Panc1 (cell line): ENCODE results near the gene FHIT. TPM values are rescaled to one million over a fixed set of nuclear protein-coding genes. Genes with fewer than 3 reads are reported as not detected.

Experiments
- ATAC-seq: fragments of 200-7000 bp; cut with Tn5 transposase; 2 replicates; pipeline ENCODE4 v1.9.1; 2020; ENCODE audit warnings: mild to moderate bottlenecking, moderate library complexity
- BruUV-seq: library from RNA; stranded (reverse); fragments of 400-500 nt; replicated peaks from 2 replicates; lab custom pipeline; 2021; lab: Mats Ljungman, UMichigan
- CTCF ChIA-PET: fragments of 300-600 bp; sonication (Branson Sonifier 250); formaldehyde crosslinking; loops from one replicate; lab custom pipeline; 2022; ENCODE audit warnings: antibody characterized with exemption; lab: Charles Lee
- POLR2A ChIA-PET: fragments of 300-600 bp; sonication (Branson Sonifier 250); formaldehyde crosslinking; loops from one replicate; lab custom pipeline; 2022; ENCODE audit warnings: antibody characterized with exemption; lab: Charles Lee
- DNase-seq: peaks from one replicate; pipeline ENCODE4 v3.0.0-alpha.2; 2010; ENCODE audit warnings: low read depth, low spot score
- H3K27ac ChIP-seq: 2 replicates; pipeline ENCODE4 v1.5.1; 2011; ENCODE audit warnings: mild to moderate bottlenecking, low read length, inconsistent platforms
- H3K27me3 ChIP-seq: fragments of 200-500 bp; sonication (Bioruptor generic); 2 replicates; pipeline ENCODE4 v1.6.0; 2014; ENCODE audit warnings: low read length, inconsistent platforms; ENCODE audit not compliant: control insufficient read depth, insufficient read depth
- H3K36me3 ChIP-seq: fragments of 200-500 bp; sonication (Bioruptor generic); 2 replicates; pipeline ENCODE4 v1.5.1; 2014; ENCODE audit warnings: inconsistent platforms, mild to moderate bottlenecking, low read length, moderate library complexity; ENCODE audit not compliant: control insufficient read depth, insufficient read depth
- H3K4me1 ChIP-seq: 2 replicates; pipeline ENCODE4 v1.5.1; 2011; ENCODE audit warnings: inconsistent platforms, mild to moderate bottlenecking, low read length, moderate library complexity; ENCODE audit not compliant: control insufficient read depth, insufficient read depth
- H3K4me3 ChIP-seq, 2 experiments: 2 replicates each; pipeline ENCODE4 v1.5.1; 2011 to 2012; ENCODE audit warnings: low read depth in 2 of 2, low read length in 2 of 2, mild to moderate bottlenecking in 2 of 2, inconsistent platforms in 1 of 2, moderate library complexity in 1 of 2
- H3K9me3 ChIP-seq: fragments of 200-500 bp; sonication (Bioruptor generic); 2 replicates; pipeline ENCODE4 v1.5.1; 2014; ENCODE audit warnings: low read depth, mild to moderate bottlenecking, inconsistent platforms, low read length, moderate library complexity; ENCODE audit not compliant: control insufficient read depth, insufficient read depth
- POLR2AphosphoS5 ChIP-seq: IDR thresholded peaks from 2 replicates; pipeline ENCODE4 v1.6.1; 2012; ENCODE audit warnings: mild to moderate bottlenecking, low read depth, low read length, moderate library complexity
- SIN3A ChIP-seq: IDR thresholded peaks from 2 replicates; pipeline ENCODE4 v1.6.1; 2012; ENCODE audit warnings: low read depth, mild to moderate bottlenecking, low read length, moderate library complexity, borderline replicate concordance; ENCODE audit not compliant: insufficient read depth
- TCF7L2 ChIP-seq: IDR thresholded peaks from 2 replicates; pipeline ENCODE4 v1.6.1; 2011; ENCODE audit warnings: mild to moderate bottlenecking, low read depth, low read length, inconsistent platforms
- in situ Hi-C: cut with HindIII; loops from 2 replicates; pipeline ENCODE4 v1.10.0; 2016; ENCODE audit warnings: low sequenced_read_pairs, low pct_unique_long_range_greater_than_20kb
- intact Hi-C: fragments of 100-400 bp; cut with micrococcal nuclease; formaldehyde crosslinking; loops from one replicate; pipeline ENCODE4 v1.10.0; 2022; ENCODE audit not compliant: unreplicated experiment
- total RNA-seq: library from RNA; stranded (reverse); gene quantifications from one replicate; pipeline ENCODE4 v1.2.1, GENCODE V29; 2021; ENCODE audit not compliant: unreplicated experiment
- TF ChIP-seq, protein P1 (sequence below): fragments of 450-650 bp; IDR thresholded peaks from 2 replicates; pipeline ENCODE4 v1.5.1; 2017; ENCODE audit warnings: mild to moderate bottlenecking
- TF ChIP-seq, protein P2 (sequence below), 2 experiments: IDR thresholded peaks; 2 replicates each; pipeline ENCODE4 v1.6.1; 2011 to 2012; ENCODE audit warnings: low read depth in 2 of 2, control low read depth in 1 of 2, low read length in 1 of 2, mild to moderate bottlenecking in 1 of 2, moderate library complexity in 1 of 2; ENCODE audit not compliant: insufficient read depth in 1 of 2

FHIT gene
- total RNA-seq, 1 experiment from 2014 or later: 2.2 TPM

DNA sequence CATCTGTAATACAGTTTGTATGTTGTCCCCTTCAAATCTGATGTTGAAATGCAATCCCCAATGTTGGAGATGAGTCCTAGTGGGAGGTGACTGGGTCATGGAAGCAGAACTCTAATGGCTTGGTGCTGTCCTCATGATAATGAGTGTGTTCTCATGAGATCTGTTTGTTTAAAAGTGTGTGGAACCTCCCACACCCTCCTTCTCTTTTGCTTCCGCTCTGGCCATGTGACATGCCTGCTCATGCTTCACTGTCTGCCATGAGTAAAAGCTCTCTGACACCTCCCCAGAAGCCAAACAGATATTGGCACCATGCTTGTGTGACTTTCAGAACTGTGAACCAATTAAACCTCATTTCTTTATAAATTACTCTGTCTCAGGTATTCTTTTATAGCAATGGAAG is 1407.4 kb downstream of the FHIT start:
- ChIA-PET POLR2A (no interaction called here), CTCF (no interaction called here)
- Histone ChIP-seq H3K4me3 (no peak overlapping the region), H3K9me3 (no peaks in the 10 kb centered on the region), H3K36me3 (no peaks in the 10 kb centered on the region), H3K27ac (no peak overlapping the region), H3K27me3 (no peaks in the 10 kb centered on the region), H3K4me1 (no peaks in the 10 kb centered on the region)
- TF ChIP-seq, protein P1, sequence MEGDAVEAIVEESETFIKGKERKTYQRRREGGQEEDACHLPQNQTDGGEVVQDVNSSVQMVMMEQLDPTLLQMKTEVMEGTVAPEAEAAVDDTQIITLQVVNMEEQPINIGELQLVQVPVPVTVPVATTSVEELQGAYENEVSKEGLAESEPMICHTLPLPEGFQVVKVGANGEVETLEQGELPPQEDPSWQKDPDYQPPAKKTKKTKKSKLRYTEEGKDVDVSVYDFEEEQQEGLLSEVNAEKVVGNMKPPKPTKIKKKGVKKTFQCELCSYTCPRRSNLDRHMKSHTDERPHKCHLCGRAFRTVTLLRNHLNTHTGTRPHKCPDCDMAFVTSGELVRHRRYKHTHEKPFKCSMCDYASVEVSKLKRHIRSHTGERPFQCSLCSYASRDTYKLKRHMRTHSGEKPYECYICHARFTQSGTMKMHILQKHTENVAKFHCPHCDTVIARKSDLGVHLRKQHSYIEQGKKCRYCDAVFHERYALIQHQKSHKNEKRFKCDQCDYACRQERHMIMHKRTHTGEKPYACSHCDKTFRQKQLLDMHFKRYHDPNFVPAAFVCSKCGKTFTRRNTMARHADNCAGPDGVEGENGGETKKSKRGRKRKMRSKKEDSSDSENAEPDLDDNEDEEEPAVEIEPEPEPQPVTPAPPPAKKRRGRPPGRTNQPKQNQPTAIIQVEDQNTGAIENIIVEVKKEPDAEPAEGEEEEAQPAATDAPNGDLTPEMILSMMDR: no peak
- ATAC-seq (no peak), DNase-seq (no peak)
- intact Hi-C loops: no loop called here
- no TSS peak for BruUV-seq
- in situ Hi-C loops: no loop called here

DNA sequence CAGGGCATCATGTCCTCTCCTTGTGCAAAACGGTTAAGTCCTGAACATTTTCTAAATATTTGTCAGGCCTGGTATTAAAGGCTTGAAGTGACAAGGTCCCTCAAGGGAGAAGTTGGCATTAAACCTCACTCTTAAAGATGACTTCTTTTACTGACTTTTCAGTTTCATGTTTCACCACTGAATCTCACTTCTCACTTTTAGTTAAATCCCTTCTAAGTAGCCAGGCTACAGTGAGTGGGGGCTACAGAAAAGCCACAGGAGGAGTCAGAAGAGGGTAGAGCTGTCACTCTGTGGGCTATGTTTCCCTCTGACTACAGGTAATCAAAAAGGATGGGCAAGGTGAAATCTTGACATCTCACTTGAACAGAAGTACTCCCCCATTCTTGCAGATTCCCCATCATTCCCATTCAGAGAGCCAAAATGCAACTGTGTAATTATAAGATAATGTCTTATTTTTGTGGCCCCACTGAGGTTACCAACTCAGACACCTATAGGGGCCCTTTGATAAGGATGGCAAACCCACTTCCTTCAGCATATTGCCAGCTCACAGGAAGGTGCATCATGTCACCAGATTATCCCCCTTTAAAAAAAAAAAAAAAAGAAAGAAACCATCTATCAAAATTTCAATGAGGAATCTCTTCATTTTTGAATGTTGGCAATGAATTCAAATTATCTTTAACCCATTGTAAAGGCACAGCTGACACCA is 1411.3 kb downstream of the FHIT start:
- no peak overlapping the region for H3K27ac ChIP-seq
- H3K9me3 ChIP-seq: no peaks in the 10 kb centered on the region
- H3K4me1 ChIP-seq: no peaks in the 10 kb centered on the region
- no peak overlapping the region for H3K4me3 ChIP-seq
- no peaks in the 10 kb centered on the region for H3K27me3 ChIP-seq
- in situ Hi-C loops: no loop called here
- no TSS peak for BruUV-seq
- ATAC-seq (no peak), DNase-seq (no peak)
- intact Hi-C loops: no loop called here
- ChIA-PET POLR2A (no interaction called here), CTCF (no interaction called here)
- TF ChIP-seq, protein P1: no peak
- no peak for TF ChIP-seq SIN3A
- TF ChIP-seq, protein P2, sequence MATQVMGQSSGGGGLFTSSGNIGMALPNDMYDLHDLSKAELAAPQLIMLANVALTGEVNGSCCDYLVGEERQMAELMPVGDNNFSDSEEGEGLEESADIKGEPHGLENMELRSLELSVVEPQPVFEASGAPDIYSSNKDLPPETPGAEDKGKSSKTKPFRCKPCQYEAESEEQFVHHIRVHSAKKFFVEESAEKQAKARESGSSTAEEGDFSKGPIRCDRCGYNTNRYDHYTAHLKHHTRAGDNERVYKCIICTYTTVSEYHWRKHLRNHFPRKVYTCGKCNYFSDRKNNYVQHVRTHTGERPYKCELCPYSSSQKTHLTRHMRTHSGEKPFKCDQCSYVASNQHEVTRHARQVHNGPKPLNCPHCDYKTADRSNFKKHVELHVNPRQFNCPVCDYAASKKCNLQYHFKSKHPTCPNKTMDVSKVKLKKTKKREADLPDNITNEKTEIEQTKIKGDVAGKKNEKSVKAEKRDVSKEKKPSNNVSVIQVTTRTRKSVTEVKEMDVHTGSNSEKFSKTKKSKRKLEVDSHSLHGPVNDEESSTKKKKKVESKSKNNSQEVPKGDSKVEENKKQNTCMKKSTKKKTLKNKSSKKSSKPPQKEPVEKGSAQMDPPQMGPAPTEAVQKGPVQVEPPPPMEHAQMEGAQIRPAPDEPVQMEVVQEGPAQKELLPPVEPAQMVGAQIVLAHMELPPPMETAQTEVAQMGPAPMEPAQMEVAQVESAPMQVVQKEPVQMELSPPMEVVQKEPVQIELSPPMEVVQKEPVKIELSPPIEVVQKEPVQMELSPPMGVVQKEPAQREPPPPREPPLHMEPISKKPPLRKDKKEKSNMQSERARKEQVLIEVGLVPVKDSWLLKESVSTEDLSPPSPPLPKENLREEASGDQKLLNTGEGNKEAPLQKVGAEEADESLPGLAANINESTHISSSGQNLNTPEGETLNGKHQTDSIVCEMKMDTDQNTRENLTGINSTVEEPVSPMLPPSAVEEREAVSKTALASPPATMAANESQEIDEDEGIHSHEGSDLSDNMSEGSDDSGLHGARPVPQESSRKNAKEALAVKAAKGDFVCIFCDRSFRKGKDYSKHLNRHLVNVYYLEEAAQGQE (IDR thresholded peaks at IDR 0.05; ENCODE audit: insufficient read depth in 1 of 2, low read depth in 2 of 2, low read length in 1 of 2): no peak
- TF ChIP-seq TCF7L2: no peak
- no peak for TF ChIP-seq POLR2AphosphoS5
- no peaks in the 10 kb centered on the region for H3K36me3 ChIP-seq
